GM10248 (cell line): ENCODE results near the gene OSBPL8.

Source experiments
- CTCF ChIA-PET: fragments of 300-600 bp; sonication (Branson Sonifier 250); formaldehyde crosslinking; extraction: SDS; loops from one replicate; lab custom pipeline; 2021; ENCODE audit warnings: antibody characterized with exemption; lab: Yijun Ruan, JAX
- POLR2A ChIA-PET: fragments of 350-650 bp; sonication (Branson Sonifier 250); formaldehyde crosslinking; extraction: SDS; loops from one replicate; lab custom pipeline; 2020; ENCODE audit warnings: antibody characterized with exemption; lab: Yijun Ruan, JAX
- DNase-seq: peaks from one replicate; pipeline ENCODE4 v3.0.0; 2012; ENCODE audit errors: extremely low spot score
- TF ChIP-seq, protein P1 (sequence below): IDR thresholded peaks from 2 replicates; pipeline ENCODE4 v1.5.1; 2012; ENCODE audit warnings: mild to moderate bottlenecking, low read depth; ENCODE audit errors: extremely low read depth, missing control alignments, control extremely low read depth

Gene OSBPL8

GRCh38 chr12:76303365-76303764, 256.2 kb downstream of the OSBPL8 start:
- ChIA-PET CTCF (no interaction called here), POLR2A (no interaction called here)
- no peak for DNase-seq
- TF ChIP-seq, protein P1, sequence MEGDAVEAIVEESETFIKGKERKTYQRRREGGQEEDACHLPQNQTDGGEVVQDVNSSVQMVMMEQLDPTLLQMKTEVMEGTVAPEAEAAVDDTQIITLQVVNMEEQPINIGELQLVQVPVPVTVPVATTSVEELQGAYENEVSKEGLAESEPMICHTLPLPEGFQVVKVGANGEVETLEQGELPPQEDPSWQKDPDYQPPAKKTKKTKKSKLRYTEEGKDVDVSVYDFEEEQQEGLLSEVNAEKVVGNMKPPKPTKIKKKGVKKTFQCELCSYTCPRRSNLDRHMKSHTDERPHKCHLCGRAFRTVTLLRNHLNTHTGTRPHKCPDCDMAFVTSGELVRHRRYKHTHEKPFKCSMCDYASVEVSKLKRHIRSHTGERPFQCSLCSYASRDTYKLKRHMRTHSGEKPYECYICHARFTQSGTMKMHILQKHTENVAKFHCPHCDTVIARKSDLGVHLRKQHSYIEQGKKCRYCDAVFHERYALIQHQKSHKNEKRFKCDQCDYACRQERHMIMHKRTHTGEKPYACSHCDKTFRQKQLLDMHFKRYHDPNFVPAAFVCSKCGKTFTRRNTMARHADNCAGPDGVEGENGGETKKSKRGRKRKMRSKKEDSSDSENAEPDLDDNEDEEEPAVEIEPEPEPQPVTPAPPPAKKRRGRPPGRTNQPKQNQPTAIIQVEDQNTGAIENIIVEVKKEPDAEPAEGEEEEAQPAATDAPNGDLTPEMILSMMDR = no peak
